ENCODE data around the gene DLGAP4.
"Not testable (repeated sequence)": the region's sequence is repeated elsewhere in the genome, so short reads cannot be mapped to it uniquely, and the experiment has no call there.

Gene DLGAP4

DNA sequence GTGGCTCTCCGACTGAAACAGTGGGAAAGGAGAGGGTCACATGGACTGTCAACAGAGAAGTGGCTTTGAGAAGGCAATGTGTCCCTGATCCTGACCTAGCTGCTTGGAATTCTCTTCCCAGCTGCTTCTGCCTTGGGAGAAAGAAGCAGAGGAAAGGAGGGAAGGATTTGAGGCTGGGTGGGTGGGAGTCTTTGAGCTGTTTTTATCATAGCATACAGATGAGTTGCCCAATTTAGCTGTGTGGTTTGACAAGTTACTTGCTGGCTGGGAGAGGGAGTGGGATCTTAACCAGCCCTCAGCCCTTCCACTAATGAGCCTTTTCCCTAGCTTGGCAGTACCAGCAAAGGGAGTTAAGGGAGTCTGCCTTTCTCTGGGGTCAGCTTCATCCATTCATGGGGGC lies 184.1 kb downstream of the DLGAP4 start:
- FAIRE-seq (no peak), DNase-seq (ENCODE audit: low spot score) (no peak)

DNA sequence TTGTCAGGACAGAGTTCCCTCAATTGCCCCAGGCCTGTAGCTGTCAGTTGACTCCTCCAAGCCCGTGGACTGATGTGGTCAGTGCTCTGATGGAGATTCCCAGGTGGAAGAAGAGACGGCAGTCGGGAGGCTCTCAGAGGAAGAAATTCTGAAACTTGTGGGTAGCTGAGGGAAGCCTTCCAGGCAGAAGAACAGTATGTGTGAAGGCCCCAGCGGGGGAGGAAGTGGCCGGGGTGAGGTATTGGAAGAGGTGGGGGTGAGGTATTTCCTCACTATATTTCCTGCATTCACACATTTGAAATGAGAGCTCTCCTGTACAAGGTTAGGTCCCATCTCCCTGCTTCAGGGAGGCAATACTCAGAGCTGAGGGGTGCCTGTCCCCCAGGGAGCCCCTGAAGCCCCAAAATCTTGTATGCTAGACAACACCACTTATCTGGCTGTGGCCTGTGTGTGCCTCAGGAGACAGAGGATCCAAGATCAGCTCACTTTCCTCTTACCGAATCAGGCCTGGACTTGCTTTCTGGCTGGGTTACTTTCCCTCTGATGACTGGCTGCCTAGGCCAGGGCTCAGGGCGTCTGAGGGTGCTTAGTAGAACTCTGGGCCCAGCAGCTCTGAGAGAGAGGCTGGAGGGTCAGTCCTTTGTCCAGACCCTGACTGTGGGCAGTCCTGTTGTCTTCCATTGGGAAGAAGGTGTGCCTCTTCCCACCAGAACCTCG lies 185.9 kb downstream of the DLGAP4 start:
- FAIRE-seq (no peak), DNase-seq (ENCODE audit: low spot score) (no peak)

DNA sequence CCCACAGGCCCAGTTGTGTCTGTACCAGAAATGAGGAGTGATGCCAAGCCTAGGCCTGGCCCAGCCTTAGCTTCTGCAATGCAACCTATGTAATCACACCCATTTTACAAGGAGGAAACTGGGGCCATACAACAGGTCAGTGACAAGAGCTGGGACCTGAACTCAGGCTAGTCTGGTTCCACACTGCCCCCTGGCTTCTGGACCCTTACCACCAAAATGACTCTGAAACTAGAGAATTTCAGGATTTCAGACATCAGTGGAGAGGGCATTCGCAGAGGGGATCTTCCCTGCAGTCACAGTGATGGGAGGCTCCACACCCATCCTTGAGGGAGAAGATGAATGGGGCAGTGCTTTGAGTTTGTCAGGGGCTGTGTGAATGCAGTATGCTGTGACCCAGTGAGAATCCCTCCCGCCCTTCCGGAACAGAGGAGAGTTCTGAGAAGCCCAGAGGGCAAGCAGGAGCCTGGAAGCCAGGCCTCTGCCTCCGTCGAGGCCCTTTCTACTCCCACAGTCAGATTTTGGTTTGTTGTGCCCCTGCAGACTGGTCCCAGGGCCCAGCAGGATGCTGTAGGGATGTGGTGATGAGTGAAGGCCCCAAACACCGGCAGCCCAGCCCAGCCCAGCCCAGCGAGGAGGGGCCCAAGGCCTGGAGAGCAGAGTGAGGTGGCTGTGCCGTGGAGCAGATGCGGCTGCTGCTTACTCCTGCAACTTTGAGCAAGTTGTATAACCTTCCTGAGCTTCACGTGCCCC lies 187.1 kb downstream of the DLGAP4 start:
- DNase-seq (ENCODE audit: low spot score) (no peak), FAIRE-seq (no peak)

- FAIRE-seq, result peak; percentile 94
- DNase-seq (ENCODE audit: low spot score), result peak; percentile 87
Measured at GRCh38 chr20:36493801-36494114, 187.6 kb downstream of the DLGAP4 start.

GRCh38 chr20:36496707-36497669 lies 190.8 kb downstream of the DLGAP4 start:
- DNase-seq (ENCODE audit: low spot score) (no peak), FAIRE-seq (no peak)

DNA sequence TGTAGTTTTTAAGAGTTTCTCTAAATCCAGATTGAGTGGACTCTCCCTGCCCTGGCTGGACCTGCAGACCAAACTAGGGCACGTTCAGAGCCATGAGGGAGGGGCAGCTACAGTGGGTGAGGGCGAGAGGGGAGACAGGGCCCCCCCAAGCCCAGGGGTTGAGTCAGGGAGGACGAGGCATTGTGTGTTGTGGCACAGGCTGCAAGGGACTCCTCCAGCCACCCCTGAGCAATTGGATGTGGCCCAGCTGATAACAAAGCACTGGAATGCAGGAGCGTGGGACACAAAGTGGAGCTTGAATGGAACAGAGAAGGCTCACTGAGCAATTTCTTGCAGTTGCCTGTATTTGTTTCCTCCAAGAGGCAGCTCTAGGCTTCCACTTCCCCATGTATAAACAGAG lies 191.7 kb downstream of the DLGAP4 start:
- FAIRE-seq, result no peak

GRCh38 chr20:36498386-36499179 lies 192.4 kb downstream of the DLGAP4 start:
- FAIRE-seq, result no peak

More for the DNA sequence above, 191.7 kb downstream of the DLGAP4 start:
- DNase-seq (ENCODE audit: low spot score), result no peak

DNA sequence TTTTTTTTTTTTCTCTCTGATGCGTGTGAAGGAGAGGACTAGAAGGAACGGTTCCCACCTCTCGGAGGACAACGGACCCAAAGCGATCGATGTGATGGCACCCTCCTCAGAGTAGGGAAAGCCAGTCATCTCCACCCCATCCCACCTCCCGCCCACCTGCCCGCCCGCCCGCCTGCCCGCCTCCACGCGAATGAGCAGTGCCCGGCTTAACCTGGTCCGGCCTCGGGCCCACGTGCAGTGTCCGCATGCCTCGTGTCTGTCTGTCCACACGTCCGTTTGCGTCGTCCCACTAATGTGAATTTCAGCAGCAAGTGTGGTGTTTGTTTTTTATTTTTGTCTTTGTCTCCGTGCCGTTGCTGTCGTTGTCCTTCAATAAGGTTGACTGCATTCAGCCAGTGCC lies 193.1 kb downstream of the DLGAP4 start:
- DNase-seq (ENCODE audit: low spot score), result no peak
- no peak for FAIRE-seq

More at GRCh38 chr20:36498386-36499179, 192.4 kb downstream of the DLGAP4 start:
- DNase-seq (ENCODE audit: low spot score), result no peak

- FAIRE-seq (no peak), DNase-seq (ENCODE audit: low spot score) (no peak)
Measured at GRCh38 chr20:36499723-36500501, 193.8 kb downstream of the DLGAP4 start.

DNA sequence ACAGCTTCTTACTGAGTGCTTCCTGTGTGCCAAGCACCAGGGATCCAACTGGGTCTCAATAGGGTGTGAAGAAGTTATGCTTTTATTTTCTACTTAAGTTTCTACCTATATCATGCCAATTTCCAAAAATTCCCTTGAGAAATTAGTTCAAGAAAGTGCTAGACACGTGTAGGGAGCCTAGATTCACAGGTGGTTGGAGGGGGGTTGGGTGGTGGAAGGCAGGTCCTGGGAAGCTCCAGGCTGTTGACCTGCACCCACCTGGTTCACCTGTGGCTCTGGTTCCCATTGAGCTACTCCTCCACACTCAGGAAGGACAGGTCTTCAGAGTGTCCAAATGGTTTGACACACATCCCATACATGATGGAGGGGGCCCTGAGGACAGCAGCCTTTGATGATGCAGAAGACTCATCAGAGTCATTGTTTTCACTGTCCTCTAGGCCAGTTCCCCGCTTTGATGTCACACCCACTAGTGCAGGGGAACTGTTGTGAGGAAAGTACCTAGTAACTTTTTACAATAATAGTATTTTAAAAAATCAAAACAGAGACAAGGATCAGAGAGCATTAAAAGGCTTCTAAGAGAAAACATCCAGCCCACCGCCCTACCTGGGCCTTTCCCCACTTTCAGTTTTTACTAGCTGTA lies 195.3 kb downstream of the DLGAP4 start:
- FAIRE-seq (no peak), DNase-seq (ENCODE audit: low spot score) (no peak)

GRCh38 chr20:36504295-36504694 lies 198.2 kb downstream of the DLGAP4 start:
- DNase-seq (ENCODE audit: low spot score) (no peak), FAIRE-seq (no peak)

GRCh38 chr20:36506253-36506652 lies 200.1 kb downstream of the DLGAP4 start:
- DNase-seq (ENCODE audit: low spot score) (no peak), FAIRE-seq (no peak)

- DNase-seq (ENCODE audit: low spot score), result no peak
- no peak for FAIRE-seq
Measured at GRCh38 chr20:36507746-36508145, 201.6 kb downstream of the DLGAP4 start.

- no peak for DNase-seq (ENCODE audit: low spot score)
- FAIRE-seq, result no peak
Measured at GRCh38 chr20:36519012-36519719, 213.0 kb downstream of the DLGAP4 start.

GRCh38 chr20:36519944-36520343 lies 213.8 kb downstream of the DLGAP4 start:
- no peak for FAIRE-seq

DNA sequence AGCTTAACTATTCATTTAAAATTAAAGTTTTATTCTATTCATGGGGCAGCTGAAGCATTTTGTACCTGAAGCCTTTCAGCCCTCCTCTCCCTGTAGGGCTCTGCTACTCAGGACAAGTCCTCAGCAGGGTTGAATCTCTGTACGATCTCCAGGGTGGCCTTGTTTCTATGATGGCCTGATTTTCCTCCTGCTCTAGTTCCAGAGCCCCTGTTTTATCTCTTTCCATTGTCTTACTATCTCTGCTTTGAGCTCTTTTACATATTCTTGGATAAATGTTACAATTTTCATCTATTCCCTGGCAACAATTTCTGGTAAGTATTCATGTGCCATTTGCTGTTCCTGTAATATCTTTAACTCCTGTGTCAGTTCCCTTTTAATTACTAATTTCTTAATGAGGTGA lies 215.4 kb downstream of the DLGAP4 start:
- FAIRE-seq (no peak), DNase-seq (ENCODE audit: low spot score) (no peak)

More at GRCh38 chr20:36519944-36520343, 213.8 kb downstream of the DLGAP4 start:
- DNase-seq (ENCODE audit: low spot score), result no peak

DNA sequence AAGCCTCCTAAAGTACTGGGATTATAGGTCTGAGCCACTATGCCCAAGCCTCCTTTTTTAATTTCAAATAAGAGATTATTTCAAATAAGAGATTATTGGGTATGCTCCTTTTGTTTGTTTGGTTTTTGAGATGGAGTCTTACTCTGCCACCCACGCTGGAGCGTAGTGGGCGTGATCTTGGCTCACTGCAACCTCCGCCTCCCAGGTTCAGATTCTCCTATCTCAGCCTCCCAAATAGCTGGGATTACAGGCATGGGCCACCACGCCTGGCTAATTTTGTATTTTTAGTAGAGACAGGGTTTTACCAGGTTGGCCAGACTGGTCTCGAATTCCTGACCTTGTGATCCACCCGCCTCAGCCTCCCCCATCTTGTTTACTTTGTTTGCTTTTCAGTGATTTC lies 216.3 kb downstream of the DLGAP4 start:
- not testable (repeated sequence) for DNase-seq (ENCODE audit: low spot score); FAIRE-seq

DNA sequence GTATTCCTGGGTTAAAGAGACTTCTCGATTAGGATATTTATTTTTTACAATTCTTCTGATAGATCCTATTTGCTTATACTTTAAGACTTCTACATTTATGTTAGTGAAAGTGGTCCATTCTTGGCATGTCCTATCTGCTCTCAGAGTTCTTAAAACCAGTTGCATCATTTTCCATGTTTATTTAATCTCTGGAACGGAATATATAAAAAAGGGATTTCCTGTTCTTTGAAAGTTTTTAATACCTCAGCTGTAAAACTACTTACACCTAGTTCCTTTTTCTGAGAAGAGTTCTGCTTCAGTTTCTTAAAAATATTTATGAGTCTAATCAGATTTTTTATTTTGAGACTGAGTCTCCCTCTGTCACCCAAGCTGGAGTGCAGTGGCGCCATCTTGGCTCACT lies 217.2 kb downstream of the DLGAP4 start:
- no peak for FAIRE-seq
- DNase-seq (ENCODE audit: low spot score), result no peak
